Neural progenitor cell (in vitro differentiated cells): ENCODE measurements around the gene HDX. TPM values are rescaled to one million over a fixed set of nuclear protein-coding genes. Genes with fewer than 3 reads are reported as not detected.

ENCODE experiments used
- DNase-seq: peaks from one replicate; pipeline ENCODE4 v3.0.0-alpha.2; 2016; ENCODE audit warnings: low spot score
- H2AFZ ChIP-seq: fragments of 200-600 bp; sonication (generic); replicated peaks from 2 replicates; pipeline ENCODE4 v1.6.1; 2016; ENCODE audit warnings: antibody characterized with exemption
- H3F3A ChIP-seq: fragments of 200-600 bp; sonication (generic); 2 replicates; pipeline ENCODE4 v1.6.1; 2016; ENCODE audit warnings: antibody characterized with exemption, low read depth
- H3K27ac ChIP-seq: fragments of 200-600 bp; sonication (generic); 2 replicates; pipeline ENCODE4 v1.5.1; 2016; ENCODE audit warnings: mild to moderate bottlenecking
- H3K27me3 ChIP-seq: fragments of 200-600 bp; sonication (generic); 2 replicates; pipeline ENCODE4 v1.6.1; 2016; ENCODE audit warnings: mild to moderate bottlenecking, moderate library complexity
- H3K36me3 ChIP-seq: fragments of 200-600 bp; sonication (generic); 2 replicates; pipeline ENCODE4 v1.5.1; 2016
- H3K4me1 ChIP-seq: fragments of 200-600 bp; sonication (generic); 2 replicates; pipeline ENCODE4 v1.6.1; 2016; ENCODE audit warnings: mixed run types
- H3K4me2 ChIP-seq: fragments of 200-600 bp; sonication (generic); 2 replicates; pipeline ENCODE4 v1.6.1; 2016
- H3K4me3 ChIP-seq: fragments of 200-600 bp; sonication (generic); 2 replicates; pipeline ENCODE4 v1.5.1; 2016
- H3K79me2 ChIP-seq: fragments of 200-600 bp; sonication (generic); 2 replicates; pipeline ENCODE4 v1.6.1; 2016; ENCODE audit warnings: low read depth
- H3K9ac ChIP-seq: fragments of 200-600 bp; sonication (generic); 2 replicates; pipeline ENCODE4 v1.6.1; 2016
- H3K9me3 ChIP-seq: fragments of 200-600 bp; sonication (generic); 2 replicates; pipeline ENCODE4 v1.5.1; 2016; ENCODE audit warnings: low read depth
- H4K20me1 ChIP-seq: fragments of 200-600 bp; sonication (generic); 2 replicates; pipeline ENCODE4 v1.6.1; 2016; ENCODE audit warnings: low read depth
- H3K27ac Mint-ChIP-seq: 3 replicates; pipeline ENCODE4 v1.8.0; 2021; ENCODE audit warnings: mixed read lengths
- H3K27me3 Mint-ChIP-seq: 2 replicates; pipeline ENCODE4 v1.8.0; 2022; ENCODE audit warnings: low read depth, mild to moderate bottlenecking, inconsistent platforms, moderate library complexity, mixed read lengths; ENCODE audit not compliant: insufficient read depth
- H3K36me3 Mint-ChIP-seq: 3 replicates; pipeline ENCODE4 v1.8.0; 2021; ENCODE audit warnings: mixed read lengths
- H3K4me1 Mint-ChIP-seq: 3 replicates; pipeline ENCODE4 v1.8.0; 2021; ENCODE audit warnings: mixed read lengths
- H3K4me3 Mint-ChIP-seq: 3 replicates; pipeline ENCODE4 v1.8.0; 2021; ENCODE audit warnings: mild to moderate bottlenecking, moderate library complexity, mixed read lengths
- H3K9me3 Mint-ChIP-seq: 3 replicates; pipeline ENCODE4 v1.8.0; 2020; ENCODE audit warnings: mixed read lengths
- CTCF ChIP-seq: fragments of 200-600 bp; sonication (generic); IDR thresholded peaks from 2 replicates; pipeline ENCODE4 v1.5.1; 2017; ENCODE audit warnings: antibody characterized with exemption, mild to moderate bottlenecking
- EZH2 ChIP-seq: fragments of 200-600 bp; sonication (generic); IDR thresholded peaks from 2 replicates; pipeline ENCODE4 v1.6.1; 2017; ENCODE audit warnings: antibody characterized with exemption, mild to moderate bottlenecking, moderate library complexity
- EZH2phosphoT487 ChIP-seq: fragments of 200-600 bp; sonication (generic); IDR thresholded peaks from 2 replicates; pipeline ENCODE4 v1.6.1; 2017; ENCODE audit warnings: antibody characterized with exemption
- total RNA-seq: library from RNA; depleted of rRNA; stranded (reverse); fragments of >200 nt; gene quantifications from 2 replicates; pipeline ENCODE4 v1.2.3, GENCODE V29; 2015; ENCODE audit warnings: low replicate concordance

The HDX gene
- total RNA-seq, 1 donor from 2014 or later: 8.3 TPM

- Mint-ChIP-seq H3K36me3 (no peaks in the 10 kb centered on the region), H3K9me3 (no peaks in the 10 kb centered on the region), H3K4me1 (peaks cover 2% of the 10 kb centered on the region), H3K27me3 (peaks cover 2% of the 10 kb centered on the region), H3K27ac (no peak overlapping the region), H3K4me3 (no peak overlapping the region)
- no peaks in the 10 kb centered on the region for H4K20me1 ChIP-seq
- no peak for DNase-seq
- H3F3A ChIP-seq: no peaks in the 10 kb centered on the region
- no peaks in the 10 kb centered on the region for H3K9me3 ChIP-seq
- no peak overlapping the region for H3K4me2 ChIP-seq
- no peaks in the 10 kb centered on the region for H3K36me3 ChIP-seq
- peaks cover 3% of the 10 kb centered on the region for H3K4me1 ChIP-seq
- no peak overlapping the region for H2AFZ ChIP-seq
- H3K9ac ChIP-seq: no peak overlapping the region
- no peak overlapping the region for H3K27ac ChIP-seq
- no peak for TF ChIP-seq EZH2
- TF ChIP-seq CTCF: no peak
- no peak for TF ChIP-seq EZH2phosphoT487
- H3K27me3 ChIP-seq: no peaks in the 10 kb centered on the region
- H3K79me2 ChIP-seq: no peaks in the 10 kb centered on the region
- no peak overlapping the region for H3K4me3 ChIP-seq
Observed at GRCh38 chrX:84475596-84475995, 26.7 kb downstream of the HDX start.

GRCh38 chrX:84475101-84475500 lies 27.2 kb downstream of the HDX start:
- Histone ChIP-seq H3K79me2 (no peaks in the 10 kb centered on the region), H3K4me3 (no peak overlapping the region), H2AFZ (no peak overlapping the region), H3K9me3 (no peaks in the 10 kb centered on the region), H3K4me1 (peaks cover 3% of the 10 kb centered on the region), H3K4me2 (no peak overlapping the region), H3F3A (no peaks in the 10 kb centered on the region), H3K36me3 (no peaks in the 10 kb centered on the region), H3K27ac (no peak overlapping the region), H4K20me1 (no peaks in the 10 kb centered on the region), H3K9ac (no peak overlapping the region), H3K27me3 (no peaks in the 10 kb centered on the region)
- no peak overlapping the region for H3K4me3 Mint-ChIP-seq
- peaks cover 2% of the 10 kb centered on the region for H3K27me3 Mint-ChIP-seq
- no peak for DNase-seq
- H3K4me1 Mint-ChIP-seq: peaks cover 2% of the 10 kb centered on the region
- TF ChIP-seq EZH2phosphoT487: no peak
- no peak for TF ChIP-seq EZH2
- TF ChIP-seq CTCF: no peak
- no peaks in the 10 kb centered on the region for H3K9me3 Mint-ChIP-seq
- no peak overlapping the region for H3K27ac Mint-ChIP-seq
- no peaks in the 10 kb centered on the region for H3K36me3 Mint-ChIP-seq

DNA sequence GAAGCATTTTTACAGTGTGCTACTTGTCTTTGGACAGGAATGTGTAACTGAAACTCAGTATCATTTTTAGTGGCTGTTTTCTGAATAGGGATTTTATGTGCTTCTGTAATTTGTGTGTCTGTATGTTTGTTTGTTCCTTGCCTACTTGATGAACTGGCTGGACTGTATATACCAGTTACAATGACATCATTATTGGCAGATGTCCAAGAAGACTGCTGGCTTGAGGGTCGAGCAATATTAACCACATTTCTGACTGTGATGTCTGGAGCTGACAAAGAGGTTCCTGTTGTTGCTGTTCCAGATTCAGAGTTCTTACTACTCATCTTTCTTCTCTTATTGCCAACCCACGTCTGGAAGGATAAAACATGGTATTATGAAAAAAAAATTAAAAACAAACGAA lies 33.0 kb downstream of the HDX start:
- H3K9me3 Mint-ChIP-seq: peaks cover 12% of the 10 kb centered on the region
- peaks cover 12% of the 10 kb centered on the region for H3K36me3 Mint-ChIP-seq

More for the DNA sequence above, 33.0 kb downstream of the HDX start:
- TF ChIP-seq EZH2 (no peak), EZH2phosphoT487 (no peak), CTCF (no peak)
- Histone ChIP-seq H3K4me2 (no peak overlapping the region), H3K9me3 (no peaks in the 10 kb centered on the region), H3K4me1 (no peaks in the 10 kb centered on the region), H2AFZ (no peak overlapping the region), H4K20me1 (no peaks in the 10 kb centered on the region), H3K27ac (no peak overlapping the region), H3K36me3 (no peaks in the 10 kb centered on the region), H3K9ac (no peak overlapping the region), H3K27me3 (no peaks in the 10 kb centered on the region), H3K4me3 (no peak overlapping the region), H3K79me2 (no peaks in the 10 kb centered on the region), H3F3A (no peaks in the 10 kb centered on the region)
- no peaks in the 10 kb centered on the region for H3K4me1 Mint-ChIP-seq
- DNase-seq: no peak
- no peak overlapping the region for H3K27ac Mint-ChIP-seq
- H3K27me3 Mint-ChIP-seq: peaks cover 2% of the 10 kb centered on the region
- H3K4me3 Mint-ChIP-seq: no peak overlapping the region
